ENCODE results near the gene IGFBP1. TPM values are rescaled to one million over a fixed set of nuclear protein-coding genes. Genes with fewer than 3 reads are reported as not detected.

IGFBP1 gene
- total RNA-seq, 2 donors from 2014 or later, result not detected

- no peaks in the 10 kb centered on the region for H3K36me3 ChIP-seq
- H3K27ac ChIP-seq, result no peak overlapping the region
- no peak for TF ChIP-seq POLR2AphosphoS5 (IDR thresholded peaks at IDR 0.05)
- TF ChIP-seq POLR2A (IDR thresholded peaks at IDR 0.05), result no peak
- peak in 1 of 4 experiments; percentile 14 for TF ChIP-seq CTCF (IDR thresholded peaks at IDR 0.05)
- H3K4me1 ChIP-seq (replicated peaks), result no peaks in the 10 kb centered on the region
- WGBS, result 79% methylated on average over 10 of the region's 10 CpGs
- H3K9me3 ChIP-seq, result no peaks in the 10 kb centered on the region
- H3K4me3 ChIP-seq, result no peak overlapping the region
- intact Hi-C loops (cut with DNase I), result no loop called here
- no peaks in the 10 kb centered on the region for H3K27me3 ChIP-seq (replicated peaks; ENCODE audit: insufficient read depth)
- DNase-seq (ENCODE audit: low spot score), result no peak
These were observed 15.9 kb upstream of the IGFBP1 start for GRCh38 chr7:45872116-45873034.

- H3K27ac ChIP-seq, result no peak within 1 kb of the TSS
- H3K4me3 ChIP-seq, result no peak within 1 kb of the TSS
- intact Hi-C loops (cut with DNase I), result no loop called here
- no peak for TF ChIP-seq POLR2AphosphoS5 (IDR thresholded peaks at IDR 0.05)
- no peak for TF ChIP-seq CTCF (IDR thresholded peaks at IDR 0.05)
- WGBS, result 95% methylated on average over 7 of the region's 7 CpGs
- no peaks in the 10 kb centered on the region for H3K27me3 ChIP-seq (replicated peaks; ENCODE audit: insufficient read depth)
- H3K9me3 ChIP-seq, result no peaks in the 10 kb centered on the region
- no peaks in the 10 kb centered on the region for H3K36me3 ChIP-seq
- H3K4me1 ChIP-seq (replicated peaks), result no peaks in the 10 kb centered on the region
- no peak for DNase-seq (ENCODE audit: low spot score)
These were observed 15.3 kb upstream of the IGFBP1 start, which contains the start of gene CCDC201 for GRCh38 chr7:45873035-45873354. TSS of gene CCDC201 (minus strand) at chr7:45873082. CDS start at chr7:45873007, 75 bp downstream.

GRCh38 chr7:45873355-45873754 lies 14.9 kb upstream of the IGFBP1 start:
- Histone ChIP-seq H3K36me3 (no peaks in the 10 kb centered on the region), H3K27me3 (replicated peaks; ENCODE audit: insufficient read depth) (no peaks in the 10 kb centered on the region), H3K4me1 (replicated peaks) (no peaks in the 10 kb centered on the region), H3K27ac (no peak overlapping the region), H3K4me3 (no peak overlapping the region), H3K9me3 (no peaks in the 10 kb centered on the region)
- intact Hi-C loops (cut with DNase I), result no loop called here
- 51% methylated on average over 6 of the region's 6 CpGs for WGBS
- DNase-seq (ENCODE audit: low spot score), result no peak
- TF ChIP-seq CTCF (IDR thresholded peaks at IDR 0.05), result no peak
- TF ChIP-seq POLR2A (IDR thresholded peaks at IDR 0.05), result no peak
- no peak for TF ChIP-seq POLR2AphosphoS5 (IDR thresholded peaks at IDR 0.05)

GRCh38 chr7:45874408-45875131 lies 13.7 kb upstream of the IGFBP1 start:
- Histone ChIP-seq H3K36me3 (no peaks in the 10 kb centered on the region), H3K4me3 (no peak overlapping the region), H3K4me1 (replicated peaks) (no peaks in the 10 kb centered on the region), H3K27ac (no peak overlapping the region), H3K27me3 (replicated peaks; ENCODE audit: insufficient read depth) (no peaks in the 10 kb centered on the region), H3K9me3 (no peaks in the 10 kb centered on the region)
- TF ChIP-seq POLR2A (IDR thresholded peaks at IDR 0.05), result no peak
- TF ChIP-seq CTCF (IDR thresholded peaks at IDR 0.05), result no peak
- TF ChIP-seq POLR2AphosphoS5 (IDR thresholded peaks at IDR 0.05), result no peak
- 90% methylated on average over 8 of the region's 8 CpGs for WGBS
- no peak for DNase-seq (ENCODE audit: low spot score)
- intact Hi-C loops (cut with DNase I), result no loop called here

Data from prostate gland (tissue), 2 donors.